GM19395 (cell line): Measurements from ENCODE around the gene HOOK2.
"Not testable (repeated sequence)": the region's sequence is repeated elsewhere in the genome, so short reads cannot be mapped to it uniquely, and the experiment has no call there.

Experiments used
- ATAC-seq: cut with Tn5 transposase; IDR thresholded peaks from one replicate; pipeline ENCODE4 v1.9.1; 2021; ENCODE audit warnings: mild to moderate bottlenecking, moderate library complexity; ENCODE audit not compliant: unreplicated experiment

Gene HOOK2

GRCh38 chr19:12723381-12723640, 52.0 kb downstream of the HOOK2 start:
- ATAC-seq, result no peak

- peak; percentile 80 for ATAC-seq
Observed at GRCh38 chr19:12722566-12723380, 52.6 kb downstream of the HOOK2 start.

- ATAC-seq, result peak; percentile 16
Observed at GRCh38 chr19:12721656-12722565, 53.4 kb downstream of the HOOK2 start.

GRCh38 chr19:12720851-12721655, 54.3 kb downstream of the HOOK2 start:
- no peak for ATAC-seq

GRCh38 chr19:12720296-12720695, 55.1 kb downstream of the HOOK2 start:
- no peak for ATAC-seq

- no peak for ATAC-seq
Observed at GRCh38 chr19:12715929-12716328, 59.4 kb downstream of the HOOK2 start.

- ATAC-seq, result no peak
Observed at GRCh38 chr19:12715102-12715501, 60.2 kb downstream of the HOOK2 start.

- not testable (repeated sequence) for ATAC-seq
Observed at GRCh38 chr19:12713304-12713703, 62.0 kb downstream of the HOOK2 start.
